HepG2 (cell line): ENCODE results near the gene RABL6. TPM values are rescaled to one million over a fixed set of nuclear protein-coding genes. Genes with fewer than 3 reads are reported as not detected.

ENCODE experiments used
- AGO1 ChIP-seq: fragments of 200-400 bp; formaldehyde crosslinking; IDR thresholded peaks from 2 replicates; pipeline ENCODE4 v1.6.1; 2017; ENCODE audit warnings: mild to moderate bottlenecking, low read depth, low read length, moderate library complexity; ENCODE audit not compliant: poor library complexity, severe bottlenecking
- BCL3 ChIP-seq: sonication (generic); formaldehyde crosslinking; IDR thresholded peaks from 2 replicates; pipeline ENCODE4 v1.5.1; 2020; ENCODE audit warnings: mild to moderate bottlenecking, missing genetic modification reagents, moderate library complexity
- DZIP1 ChIP-seq: sonication (generic); formaldehyde crosslinking; IDR thresholded peaks from 2 replicates; pipeline ENCODE4 v1.5.0; 2020; ENCODE audit warnings: mild to moderate bottlenecking, missing genetic modification reagents
- E2F5 ChIP-seq: sonication (generic); formaldehyde crosslinking; conservative IDR thresholded peaks from 2 replicates; pipeline ENCODE4 v1.4.0; 2020; ENCODE audit warnings: missing genetic modification reagents
- MAF1 ChIP-seq: sonication (generic); formaldehyde crosslinking; IDR thresholded peaks from 2 replicates; pipeline ENCODE4 v1.5.0; 2020; ENCODE audit warnings: missing genetic modification reagents, borderline replicate concordance
- MYPOP ChIP-seq: sonication (generic); formaldehyde crosslinking; IDR thresholded peaks from 2 replicates; pipeline ENCODE4 v1.8.1; 2023; ENCODE audit warnings: mild to moderate bottlenecking, moderate library complexity, missing genetic modification reagents
- NR2F6 ChIP-seq, 2 experiments: IDR thresholded peaks; 2 replicates each; pipeline ENCODE4 v1.6.1; 2016; ENCODE audit warnings: antibody characterized with exemption in 1 of 2, mild to moderate bottlenecking in 1 of 2
- REPIN1 ChIP-seq: sonication (generic); formaldehyde crosslinking; IDR thresholded peaks from 2 replicates; pipeline ENCODE4 v1.8.0; 2022; ENCODE audit warnings: missing genetic modification reagents, low read depth, mild to moderate bottlenecking, borderline replicate concordance
- TEAD3 ChIP-seq: optimal IDR thresholded peaks from 2 replicates; pipeline ENCODE3; 2016; ENCODE audit warnings: borderline replicate concordance
- ZBTB46 ChIP-seq: sonication (generic); formaldehyde crosslinking; IDR thresholded peaks from 2 replicates; pipeline ENCODE4 v1.4.0; 2020; ENCODE audit warnings: mild to moderate bottlenecking, missing genetic modification reagents, borderline replicate concordance
- ZFP90 ChIP-seq: sonication (generic); formaldehyde crosslinking; IDR thresholded peaks from 2 replicates; pipeline ENCODE4 v1.8.0; 2022; ENCODE audit warnings: missing genetic modification reagents, mild to moderate bottlenecking, inconsistent platforms, borderline replicate concordance
- ZFY ChIP-seq: sonication (generic); formaldehyde crosslinking; IDR thresholded peaks from 2 replicates; pipeline ENCODE4 v1.4.0; 2020; ENCODE audit warnings: missing genetic modification reagents
- ZMAT3 ChIP-seq: sonication (generic); formaldehyde crosslinking; conservative IDR thresholded peaks from 2 replicates; pipeline ENCODE4 v1.7.0; 2021; ENCODE audit warnings: missing genetic modification reagents
- ZNF225 ChIP-seq: sonication (generic); formaldehyde crosslinking; IDR thresholded peaks from 2 replicates; pipeline ENCODE4 v1.4.0; 2020; ENCODE audit warnings: mild to moderate bottlenecking, missing genetic modification reagents
- ZNF230 ChIP-seq: sonication (generic); formaldehyde crosslinking; IDR thresholded peaks from 2 replicates; pipeline ENCODE4 v1.4.0; 2020; ENCODE audit warnings: mild to moderate bottlenecking, missing genetic modification reagents
- ZNF33B ChIP-seq: sonication (generic); formaldehyde crosslinking; IDR thresholded peaks from 2 replicates; pipeline ENCODE4 v1.5.1; 2020; ENCODE audit warnings: mild to moderate bottlenecking, missing genetic modification reagents
- ZNF44 ChIP-seq: sonication (generic); formaldehyde crosslinking; IDR thresholded peaks from 2 replicates; pipeline ENCODE4 v1.5.1; 2020; ENCODE audit warnings: mild to moderate bottlenecking, missing genetic modification reagents
- ZNF614 ChIP-seq: IDR thresholded peaks from 2 replicates; pipeline ENCODE4 v1.6.1; 2018; ENCODE audit warnings: missing biosample characterization, missing genetic modification reagents, inconsistent platforms, borderline replicate concordance
- ZSCAN21 ChIP-seq: sonication (generic); formaldehyde crosslinking; IDR thresholded peaks from 2 replicates; pipeline ENCODE4 v1.8.0; 2022; ENCODE audit warnings: mild to moderate bottlenecking, missing genetic modification reagents, moderate library complexity, borderline replicate concordance
- polyA plus RNA-seq, 8 experiments: library from polyadenylated mRNA; depleted of rRNA in 3 of 8; stranded (reverse) in 7 of 8; unstranded in 1 of 8; fragments of >200 nt; fragmentation: Illumina TruSeq in 4 of 8; extraction: Trizol in 4 of 8; gene quantifications; 2 replicates each; pipeline versions ENCODE4 v1.2.1 to v1.2.3, GENCODE V29; 2011 to 2016; ENCODE audit warnings: low read depth in 4 of 8, missing spikeins in 1 of 8, mixed read lengths in 1 of 8; ENCODE audit not compliant: insufficient read depth in 1 of 8
- total RNA-seq, 5 experiments: library from RNA; depleted of rRNA; stranded (reverse); fragments of >200 nt; fragmentation: Illumina TruSeq; extraction: Trizol; gene quantifications; 2 replicates each; pipeline ENCODE4 v1.2.3, GENCODE V29; 2016; ENCODE audit warnings: low read depth in 1 of 5

RABL6 gene
- total and polyA plus RNA-seq, 2 of the 13 experiments (the other 11 are each of a cell fraction or from before 2014, with no cell fraction given) = 81.5 to 125 TPM

GRCh38 chr9:136886610-136887597 lies 79.2 kb downstream of the RABL6 start (continued):
- TF ChIP-seq E2F5 (CRISPR knock-in tag) = 0 out of 2 replicates have a peak, but pooled peaks have one; percentile 68
- peak; percentile 83 for TF ChIP-seq ZNF44 (CRISPR knock-in tag)
- peak; percentile 45 for TF ChIP-seq AGO1
- TF ChIP-seq ZNF614 (CRISPR knock-in tag) = peak; percentile 19; the same call in 1 of the 2 replicates
- 0 out of 2 replicates have a peak, but pooled peaks have one; percentile 46 for TF ChIP-seq MYPOP (CRISPR knock-in tag)
- no peak for TF ChIP-seq REPIN1 (CRISPR knock-in tag)
- no peak for TF ChIP-seq NR2F6 (IDR thresholded peaks at IDR 0.05)
- TF ChIP-seq NR2F6 (CRISPR knock-in tag; IDR thresholded peaks at IDR 0.05) = no peak
- TF ChIP-seq ZNF230 = peak; percentile 64; the same call in 1 of the 2 replicates
- TF ChIP-seq ZNF33B (CRISPR knock-in tag) = peak; percentile 65; the same call in 1 of the 2 replicates
- TF ChIP-seq ZSCAN21 (CRISPR knock-in tag) = 0 out of 2 replicates have a peak, but pooled peaks have one; percentile 58
- peak; percentile 43; the same call in 1 of the 2 replicates for TF ChIP-seq BCL3
- TF ChIP-seq ZMAT3 (CRISPR knock-in tag) = no peak
- peak; percentile 76; the same call in 1 of the 2 replicates for TF ChIP-seq DZIP1
- TF ChIP-seq MAF1 (CRISPR knock-in tag) = no peak
- TF ChIP-seq ZFY (CRISPR knock-in tag) = peak; percentile 37; the same call in 1 of the 2 replicates
- 0 out of 2 replicates have a peak, but pooled peaks have one; percentile 42 for TF ChIP-seq ZNF225 (CRISPR knock-in tag)
- TF ChIP-seq ZBTB46 (CRISPR knock-in tag) = 0 out of 2 replicates have a peak, but pooled peaks have one; percentile 24
- 0 out of 2 replicates have a peak, but pooled peaks have one; percentile 28 for TF ChIP-seq ZFP90 (CRISPR knock-in tag)
- peak; percentile 28 for TF ChIP-seq TEAD3 (CRISPR knock-in tag)
